ENCODE results near the gene EXOSC6. TPM values are rescaled to one million over a fixed set of nuclear protein-coding genes. Genes with fewer than 3 reads are reported as not detected.

The EXOSC6 gene
- polyA plus RNA-seq, 3 donors: 1.7 to 6.4 (median 4.1) TPM

Small RNA genes lying within 50 kb of the gene (small RNA-seq; reads per million reads assigned to genes)
- gene AC009060.2 (ENCODE audit: insufficient read length, low read depth) (not detected), gene RN7SL279P (ENCODE audit: insufficient read length, low read depth) (not detected)

Other genes starting within 250 kb of the EXOSC6 start
- 10 to 100 TPM in 1 of 3 donors, 1 to 10 TPM in 2; 5.1 to 26.4 (median 5.7) TPM for gene PDPR, start 137.6 kb downstream of the EXOSC6 start, polyA plus RNA-seq
- gene CLEC18C, start 78.2 kb downstream of the EXOSC6 start, polyA plus RNA-seq: under 1 TPM in 1 of 3 donors, not detected in 2; 0.65 TPM
- 10 to 100 TPM; 13.9 to 16.6 (median 16.3) TPM for gene AARS1, start 37.6 kb upstream of the EXOSC6 start, polyA plus RNA-seq
- 10 to 100 TPM; 29.2 to 33.0 (median 31.9) TPM for gene DDX19B, start 47.2 kb upstream of the EXOSC6 start, polyA plus RNA-seq
- 10 to 100 TPM; 18.4 to 25.3 (median 21.5) TPM for gene DDX19A, start 95.0 kb upstream of the EXOSC6 start, polyA plus RNA-seq
- gene ST3GAL2, start 187.2 kb upstream of the EXOSC6 start, polyA plus RNA-seq: 10 to 100 TPM; 13.5 to 20.0 (median 18.4) TPM
- gene FCSK, start 202.7 kb upstream of the EXOSC6 start, polyA plus RNA-seq: 10 to 100 TPM in 1 of 3 donors, 1 to 10 TPM in 2; 4.2 to 19.0 (median 6.4) TPM